GM10266 (cell line): ENCODE results near the gene CNTN5.

ENCODE experiments used
- DNase-seq: peaks from one replicate; pipeline ENCODE4 v3.0.0; 2012; ENCODE audit errors: extremely low spot score
- CTCF ChIP-seq: IDR thresholded peaks from 2 replicates; pipeline ENCODE4 v1.5.1; 2012; ENCODE audit warnings: mild to moderate bottlenecking, low read depth; ENCODE audit not compliant: control insufficient read depth, insufficient read depth; ENCODE audit errors: missing control alignments

The CNTN5 gene

GRCh38 chr11:99841885-99842284 lies 821.1 kb downstream of the CNTN5 start:
- TF ChIP-seq CTCF: no peak
- no peak for DNase-seq

GRCh38 chr11:99865951-99866350 lies 845.2 kb downstream of the CNTN5 start:
- DNase-seq: no peak
- no peak for TF ChIP-seq CTCF

GRCh38 chr11:99881610-99882009 lies 860.9 kb downstream of the CNTN5 start:
- DNase-seq: no peak
- no peak for TF ChIP-seq CTCF

- DNase-seq: no peak
- TF ChIP-seq CTCF: no peak
Observed at GRCh38 chr11:99884750-99885149, 864.0 kb downstream of the CNTN5 start.

- no peak for TF ChIP-seq CTCF
Observed at GRCh38 chr11:99887481-99887880, 866.7 kb downstream of the CNTN5 start.

GRCh38 chr11:99893811-99894210 lies 873.1 kb downstream of the CNTN5 start:
- no peak for DNase-seq
- TF ChIP-seq CTCF: no peak

More at GRCh38 chr11:99887481-99887880, 866.7 kb downstream of the CNTN5 start:
- DNase-seq: no peak

GRCh38 chr11:99901175-99901574 lies 880.4 kb downstream of the CNTN5 start:
- no peak for TF ChIP-seq CTCF
- no peak for DNase-seq
